H1 (cell line): ENCODE results near the gene ARHGEF18. TPM values are rescaled to one million over a fixed set of nuclear protein-coding genes. Genes with fewer than 3 reads are reported as not detected.
A peak's percentile ranks its signal among the peaks of the same experiment; 100 is the strongest.

Experiments
- TEAD4 ChIP-seq: IDR thresholded peaks from 2 replicates; pipeline ENCODE4 v1.6.1; 2012; ENCODE audit warnings: low read depth, low read length, inconsistent platforms, mixed read lengths
- polyA plus RNA-seq, 7 experiments: library from polyadenylated mRNA; depleted of rRNA in 3 of 7; stranded (reverse) in 5 of 7; unstranded in 2 of 7; fragments of >200 nt in 5 of 7; fragments of 200-250 nt in 2 of 7; gene quantifications; 1 replicate in 5 of 7; 2 replicates in 1 of 7; 4 replicates in 1 of 7; pipeline versions ENCODE4 v1.2.1 to v1.2.3, GENCODE V29; 2011 to 2013; ENCODE audit warnings: missing spikeins in 2 of 7, mixed read lengths in 2 of 7
- total RNA-seq: library from RNA; stranded (reverse); fragmentation: NEBNext Ultra II Directional; extraction: Animal tissue kit (Norgen Biotek cat#: 25700); gene quantifications from 2 replicates; pipeline ENCODE4 v1.2.1, GENCODE V29; 2021

ARHGEF18 gene
- total and polyA plus RNA-seq, 2 of the 8 experiments (the other 6 are each of a cell fraction or from before 2014, with no cell fraction given), result 12.2 to 35.9 TPM

- TF ChIP-seq TEAD4, result 0 out of 2 replicates have a peak, but pooled peaks have one; percentile 4
These were observed 37.6 kb downstream of the ARHGEF18 start (continued) for GRCh38 chr19:7386308-7386707.
